Upper lobe of right lung (tissue), 1 donor: ENCODE measurements around the gene ATP6AP1. TPM values are rescaled to one million over a fixed set of nuclear protein-coding genes. Genes with fewer than 3 reads are reported as not detected.
A peak's percentile ranks its signal among the peaks of the same experiment; 100 is the strongest.

ENCODE experiments used
- ATAC-seq: fragments of 200-7000 bp; cut with Tn5 transposase; one replicate; pipeline ENCODE4 v1.9.1; 2020; ENCODE audit warnings: mild to moderate bottlenecking, moderate library complexity
- DNase-seq: peaks from one replicate; pipeline ENCODE4 v3.0.0-alpha.2; 2020
- H3K27ac ChIP-seq: fragments of 200-600 bp; one replicate; pipeline ENCODE4 v1.8.0; 2022
- H3K27me3 ChIP-seq: fragments of 200-600 bp; one replicate; pipeline ENCODE4 v1.8.0; 2022; ENCODE audit warnings: mild to moderate bottlenecking
- H3K36me3 ChIP-seq: fragments of 200-600 bp; one replicate; pipeline ENCODE4 v1.8.0; 2022
- H3K4me1 ChIP-seq: fragments of 200-600 bp; one replicate; pipeline ENCODE4 v1.8.0; 2022
- H3K4me3 ChIP-seq: fragments of 200-600 bp; one replicate; pipeline ENCODE4 v1.8.0; 2022; ENCODE audit warnings: mild to moderate bottlenecking
- H3K9me3 ChIP-seq: fragments of 200-600 bp; one replicate; pipeline ENCODE4 v1.8.0; 2022
- intact Hi-C: fragments of 100-400 bp; cut with DNase I; formaldehyde crosslinking; loops from one replicate; pipeline ENCODE4 v1.11.0; 2022
- total RNA-seq: library from RNA; stranded (reverse); fragmentation: NEBNext Ultra II Directional; extraction: Animal tissue kit (Norgen Biotek cat#: 25700); gene quantifications from one replicate; pipeline ENCODE4 v1.2.1, GENCODE V29; 2021
- TF ChIP-seq, protein P1 (sequence below): fragments of 200-600 bp; IDR thresholded peaks from one replicate; pipeline ENCODE4 v1.8.0; 2022; ENCODE audit warnings: antibody characterized with exemption
- donor health status: DM: no; HTN: yes; CAD: no; lungs with severe emphysema.

Gene ATP6AP1
- total RNA-seq, 1 donor from 2014 or later: 193 TPM

DNA sequence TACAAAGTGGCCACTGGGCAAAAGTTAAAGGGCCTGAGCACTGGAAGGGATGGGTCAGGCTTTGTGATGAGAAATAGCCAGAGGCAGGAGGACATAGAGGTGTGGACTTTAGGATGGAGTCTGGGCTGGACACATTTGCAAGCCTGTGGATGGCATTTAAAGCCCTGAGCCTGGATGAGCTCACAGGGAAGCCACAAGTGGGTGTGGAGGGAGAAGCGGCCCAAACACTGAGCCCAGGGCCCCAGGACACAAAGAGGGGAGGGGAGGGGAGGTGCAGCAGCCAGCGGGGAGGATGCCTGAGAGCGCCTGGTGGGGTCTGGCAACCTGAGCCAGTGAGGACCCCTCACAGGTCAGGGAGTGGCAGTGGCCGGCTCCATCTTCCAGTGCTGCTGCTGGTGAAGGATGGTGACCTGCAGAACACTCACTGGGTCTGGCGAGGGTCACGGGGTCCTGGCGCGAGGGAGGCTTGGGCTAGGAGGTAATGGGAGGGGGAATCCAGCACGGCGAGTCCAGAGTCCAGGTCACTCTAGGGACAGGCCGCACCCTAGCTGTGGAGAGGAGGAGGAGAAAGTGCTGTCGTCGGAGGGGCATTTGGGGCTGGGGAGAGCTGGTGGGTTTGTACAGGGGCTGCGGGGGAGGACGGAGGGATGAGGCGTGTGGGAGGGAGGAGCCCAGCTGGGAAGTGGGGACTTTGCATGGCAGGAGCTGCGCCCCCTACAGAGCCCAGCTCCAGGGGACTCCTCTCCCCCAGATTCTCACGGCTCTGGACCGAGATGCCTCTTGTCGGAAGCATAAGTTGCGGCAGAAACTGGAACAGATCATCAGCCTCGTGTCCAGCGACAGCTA lies 43.6 kb downstream of the ATP6AP1 start:
- no peaks in the 10 kb centered on the region for H3K4me1 ChIP-seq
- H3K9me3 ChIP-seq: no peaks in the 10 kb centered on the region
- no peak overlapping the region for H3K4me3 ChIP-seq
- H3K27ac ChIP-seq: no peak overlapping the region
- no peaks in the 10 kb centered on the region for H3K27me3 ChIP-seq
- intact Hi-C loops: no loop called here
- TF ChIP-seq, protein P1, sequence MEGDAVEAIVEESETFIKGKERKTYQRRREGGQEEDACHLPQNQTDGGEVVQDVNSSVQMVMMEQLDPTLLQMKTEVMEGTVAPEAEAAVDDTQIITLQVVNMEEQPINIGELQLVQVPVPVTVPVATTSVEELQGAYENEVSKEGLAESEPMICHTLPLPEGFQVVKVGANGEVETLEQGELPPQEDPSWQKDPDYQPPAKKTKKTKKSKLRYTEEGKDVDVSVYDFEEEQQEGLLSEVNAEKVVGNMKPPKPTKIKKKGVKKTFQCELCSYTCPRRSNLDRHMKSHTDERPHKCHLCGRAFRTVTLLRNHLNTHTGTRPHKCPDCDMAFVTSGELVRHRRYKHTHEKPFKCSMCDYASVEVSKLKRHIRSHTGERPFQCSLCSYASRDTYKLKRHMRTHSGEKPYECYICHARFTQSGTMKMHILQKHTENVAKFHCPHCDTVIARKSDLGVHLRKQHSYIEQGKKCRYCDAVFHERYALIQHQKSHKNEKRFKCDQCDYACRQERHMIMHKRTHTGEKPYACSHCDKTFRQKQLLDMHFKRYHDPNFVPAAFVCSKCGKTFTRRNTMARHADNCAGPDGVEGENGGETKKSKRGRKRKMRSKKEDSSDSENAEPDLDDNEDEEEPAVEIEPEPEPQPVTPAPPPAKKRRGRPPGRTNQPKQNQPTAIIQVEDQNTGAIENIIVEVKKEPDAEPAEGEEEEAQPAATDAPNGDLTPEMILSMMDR: no peak
- H3K36me3 ChIP-seq: peaks cover 5% of the 10 kb centered on the region
- ATAC-seq (no peak), DNase-seq (no peak)

DNA sequence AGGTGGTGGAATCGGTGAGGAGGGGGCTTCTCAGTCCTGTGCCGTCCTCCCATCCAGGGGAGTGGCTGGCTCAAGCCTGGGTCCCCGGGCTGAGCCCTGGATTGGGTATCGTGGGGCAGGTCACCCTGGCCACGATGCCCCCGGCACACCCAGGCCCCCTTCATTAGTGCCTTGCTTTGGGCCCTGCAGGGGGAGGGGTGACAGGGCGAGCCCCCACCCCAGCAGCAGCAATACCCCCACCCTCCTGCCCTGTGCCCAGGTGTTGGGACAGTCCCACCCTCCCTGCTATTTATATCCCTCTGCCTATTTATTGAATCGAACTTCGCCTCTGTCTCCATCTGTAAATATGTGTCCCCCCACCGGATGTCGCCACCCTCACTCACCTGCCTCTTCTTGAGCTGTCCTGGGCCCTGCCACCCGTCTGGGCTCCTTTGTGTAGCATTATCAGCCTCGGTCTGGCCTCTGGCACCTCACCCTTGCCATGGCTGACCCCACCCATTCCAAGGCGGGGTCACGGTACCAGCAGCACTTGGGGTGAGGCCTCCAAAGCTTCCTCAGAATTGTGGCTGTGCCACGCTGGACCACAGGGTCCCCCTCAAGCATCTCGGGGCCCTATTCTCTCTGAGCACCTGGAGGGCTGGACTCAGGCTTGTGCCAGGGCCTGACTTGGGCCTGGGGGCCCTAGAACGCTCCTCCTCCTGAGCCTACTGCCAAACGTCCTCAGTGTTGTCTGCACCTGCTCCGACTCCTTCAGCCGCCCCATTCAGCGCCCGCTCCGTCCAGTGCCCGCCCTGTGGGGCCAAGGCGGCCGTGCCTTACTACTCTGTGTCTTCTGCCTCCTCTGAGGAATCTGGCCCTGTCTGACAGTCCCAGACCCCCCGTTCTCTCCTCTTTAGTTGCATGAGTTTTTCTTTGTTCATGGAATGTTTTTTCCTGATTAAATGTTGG lies 44.5 kb downstream of the ATP6AP1 start:
- ATAC-seq (no peak), DNase-seq (no peak)
- no peak overlapping the region for H3K4me3 ChIP-seq
- intact Hi-C loops: no loop called here
- no peaks in the 10 kb centered on the region for H3K27me3 ChIP-seq
- H3K27ac ChIP-seq: no peak overlapping the region
- H3K36me3 ChIP-seq: peaks cover 5% of the 10 kb centered on the region
- no peaks in the 10 kb centered on the region for H3K4me1 ChIP-seq
- TF ChIP-seq, protein P1: no peak
- no peaks in the 10 kb centered on the region for H3K9me3 ChIP-seq

DNA sequence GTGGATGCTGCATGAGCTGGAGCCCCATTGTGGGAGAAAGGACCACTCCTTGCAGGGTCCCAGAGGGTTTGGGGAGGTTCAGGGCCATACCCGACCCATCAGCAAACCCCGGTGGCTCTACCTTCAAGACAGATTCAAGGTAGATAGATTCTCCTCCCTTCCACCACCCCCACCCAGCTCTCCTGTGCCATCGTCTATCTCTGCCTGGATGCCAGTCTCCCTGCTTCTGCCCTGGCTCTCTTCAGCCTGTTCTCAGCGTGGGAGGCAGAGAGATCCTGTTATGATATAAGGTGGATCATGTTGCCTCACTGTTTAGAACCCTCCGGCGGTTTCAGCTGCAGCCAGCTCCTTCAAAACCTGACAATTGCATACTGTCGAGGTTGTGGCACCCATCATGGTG lies 45.2 kb downstream of the ATP6AP1 start:
- DNase-seq (no peak), ATAC-seq (no peak)
- no peak overlapping the region for H3K27ac ChIP-seq
- no peak overlapping the region for H3K4me3 ChIP-seq
- no peaks in the 10 kb centered on the region for H3K9me3 ChIP-seq
- intact Hi-C loops: no loop called here
- H3K36me3 ChIP-seq: peaks cover 5% of the 10 kb centered on the region
- no peaks in the 10 kb centered on the region for H3K4me1 ChIP-seq
- H3K27me3 ChIP-seq: no peaks in the 10 kb centered on the region
- TF ChIP-seq, protein P1: no peak

DNA sequence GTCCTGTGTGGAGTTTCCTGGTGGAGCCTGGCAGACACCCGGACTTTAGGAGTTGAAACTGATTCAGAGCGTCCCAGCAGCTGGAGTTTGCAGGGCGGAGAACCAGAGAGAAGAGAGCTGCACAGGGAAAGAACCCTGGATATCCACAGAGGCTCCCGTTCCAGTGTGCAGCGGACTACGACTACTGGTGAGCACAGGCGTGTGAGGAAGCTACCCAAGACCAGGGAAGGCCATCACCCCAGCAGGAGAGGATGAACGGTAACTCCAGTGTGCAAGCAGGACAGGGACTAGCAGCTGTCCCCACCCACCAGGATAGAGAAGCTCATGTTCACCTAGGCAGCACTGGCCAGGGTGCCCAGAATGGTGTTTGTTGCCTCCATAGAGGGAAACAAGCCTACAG lies 48.3 kb downstream of the ATP6AP1 start:
- peak; percentile 10 for DNase-seq
- Histone ChIP-seq H3K36me3 (no peaks in the 10 kb centered on the region), H3K27me3 (no peaks in the 10 kb centered on the region), H3K9me3 (no peaks in the 10 kb centered on the region), H3K4me3 (no peak overlapping the region), H3K27ac (no peak overlapping the region), H3K4me1 (no peaks in the 10 kb centered on the region)
- TF ChIP-seq, protein P1: no peak
- intact Hi-C loops: no loop called here
- no peak for ATAC-seq

DNA sequence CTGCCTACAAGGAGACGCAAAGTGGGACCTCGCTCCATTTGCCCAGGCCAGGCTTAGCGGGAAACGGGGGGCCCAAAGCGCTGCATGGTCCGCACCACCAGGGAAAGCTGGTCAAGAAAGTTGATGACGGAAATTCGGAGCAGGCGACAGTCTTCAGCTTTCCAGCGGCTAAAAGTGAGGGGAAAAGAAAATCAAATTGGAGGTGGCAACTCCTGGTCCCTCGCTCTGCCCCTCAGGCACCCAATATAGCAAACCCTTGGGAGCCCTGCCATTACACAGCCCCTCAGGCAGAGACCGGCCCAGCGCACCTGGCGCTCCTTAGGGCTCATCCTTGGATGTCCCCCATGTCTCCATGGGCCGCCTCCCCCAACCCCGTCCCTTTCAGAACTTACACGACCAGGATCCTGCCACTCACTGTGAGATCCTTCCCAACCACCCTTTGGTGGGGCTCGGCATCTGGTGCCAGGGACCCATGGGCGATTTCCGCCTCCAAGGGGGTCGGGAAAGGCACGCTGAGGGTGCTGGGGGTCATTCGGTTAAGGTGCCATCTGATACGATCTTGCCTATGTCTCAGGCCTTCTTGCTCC lies 49.5 kb downstream of the ATP6AP1 start:
- Histone ChIP-seq H3K36me3 (no peaks in the 10 kb centered on the region), H3K4me1 (no peaks in the 10 kb centered on the region), H3K9me3 (no peaks in the 10 kb centered on the region), H3K27me3 (no peaks in the 10 kb centered on the region), H3K27ac (peak overlapping the region; percentile 80), H3K4me3 (peak overlapping the region; percentile 51)
- DNase-seq (peak; percentile 57), ATAC-seq (no peak)
- TF ChIP-seq, protein P1: no peak
- intact Hi-C loops: no loop called here
